Measurements from ENCODE around the gene DLGAP3.
A peak's percentile ranks its signal among the peaks of the same experiment; 100 is the strongest.

The DLGAP3 gene

GRCh38 chr1:34900775-34901502 lies 28.5 kb downstream of the DLGAP3 start:
- no peak for DNase-seq

GRCh38 chr1:34899906-34900305 lies 29.5 kb downstream of the DLGAP3 start:
- DNase-seq = no peak

- DNase-seq = no peak
These were observed 30.0 kb downstream of the DLGAP3 start for GRCh38 chr1:34899471-34899870.

GRCh38 chr1:34898330-34898761 lies 31.1 kb downstream of the DLGAP3 start:
- DNase-seq = no peak

- no peak for DNase-seq
These were observed 32.8 kb downstream of the DLGAP3 start for GRCh38 chr1:34896612-34897011.

- DNase-seq = no peak
These were observed 39.7 kb downstream of the DLGAP3 start for GRCh38 chr1:34889705-34890104.

GRCh38 chr1:34887593-34887992 lies 41.9 kb downstream of the DLGAP3 start:
- no peak for DNase-seq

- peak; percentile 68 for DNase-seq
These were observed 43.8 kb downstream of the DLGAP3 start for GRCh38 chr1:34885405-34886247.

- peak; percentile 21 for DNase-seq
These were observed 44.5 kb downstream of the DLGAP3 start for GRCh38 chr1:34884961-34885360.

GRCh38 chr1:34884536-34884935 lies 44.9 kb downstream of the DLGAP3 start:
- no peak for DNase-seq

- no peak for DNase-seq
These were observed 50.2 kb downstream of the DLGAP3 start for GRCh38 chr1:34879230-34879629.

- DNase-seq = no peak
These were observed 53.0 kb downstream of the DLGAP3 start for GRCh38 chr1:34876406-34876805.

GRCh38 chr1:34874296-34874952 lies 55.0 kb downstream of the DLGAP3 start:
- no peak for DNase-seq

GRCh38 chr1:34872133-34872503 lies 57.3 kb downstream of the DLGAP3 start:
- no peak for DNase-seq

GRCh38 chr1:34871443-34872132 lies 57.9 kb downstream of the DLGAP3 start:
- no peak for DNase-seq

GRCh38 chr1:34870395-34870794 lies 59.1 kb downstream of the DLGAP3 start:
- DNase-seq = no peak

GRCh38 chr1:34869760-34870159 lies 59.7 kb downstream of the DLGAP3 start:
- no peak for DNase-seq

- DNase-seq = no peak
These were observed 61.0 kb downstream of the DLGAP3 start for GRCh38 chr1:34868230-34869049.

- no peak for DNase-seq
These were observed 62.0 kb downstream of the DLGAP3 start for GRCh38 chr1:34867415-34867814.

- no peak for DNase-seq
These were observed 62.7 kb downstream of the DLGAP3 start for GRCh38 chr1:34866762-34867109.

- DNase-seq = peak; percentile 87
These were observed 63.3 kb downstream of the DLGAP3 start for GRCh38 chr1:34865981-34866761.
